DND-41 (cell line): ENCODE results near the gene DBNDD1.

Source experiments
- EZH2 ChIP-seq: IDR thresholded peaks from 3 replicates; pipeline ENCODE4 v1.6.1; 2012; ENCODE audit warnings: borderline replicate concordance, low read depth, mild to moderate bottlenecking, moderate library complexity, low read length, inconsistent platforms; ENCODE audit not compliant: severe bottlenecking
- TF ChIP-seq, protein P1 (sequence below): IDR thresholded peaks from 2 replicates; pipeline ENCODE4 v1.5.1; 2012; ENCODE audit warnings: borderline replicate concordance, low read length, moderate library complexity, mild to moderate bottlenecking; ENCODE audit not compliant: poor library complexity, severe bottlenecking; ENCODE audit errors: extremely low read depth

DNA sequence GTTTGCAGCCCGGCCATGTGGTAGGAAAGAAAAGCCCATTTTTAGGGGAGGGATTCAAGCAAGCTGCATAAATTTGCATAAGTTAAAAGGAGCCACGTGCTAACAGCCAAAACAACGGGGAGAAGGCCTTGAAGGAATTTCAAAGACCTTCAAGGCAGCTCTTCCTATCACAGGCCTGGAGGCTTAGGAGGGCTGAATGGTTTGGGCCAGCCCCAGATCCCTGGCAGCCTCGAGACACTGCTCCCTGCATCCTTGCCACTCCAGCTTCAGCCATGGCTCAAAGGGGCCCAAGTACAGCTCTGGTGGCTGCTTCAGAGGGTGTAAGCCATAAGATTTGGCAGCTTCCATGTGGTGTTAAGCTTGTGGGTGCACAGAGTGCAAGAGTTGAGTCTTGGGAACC lies 35.3 kb upstream of the DBNDD1 start:
- TF ChIP-seq, protein P1, sequence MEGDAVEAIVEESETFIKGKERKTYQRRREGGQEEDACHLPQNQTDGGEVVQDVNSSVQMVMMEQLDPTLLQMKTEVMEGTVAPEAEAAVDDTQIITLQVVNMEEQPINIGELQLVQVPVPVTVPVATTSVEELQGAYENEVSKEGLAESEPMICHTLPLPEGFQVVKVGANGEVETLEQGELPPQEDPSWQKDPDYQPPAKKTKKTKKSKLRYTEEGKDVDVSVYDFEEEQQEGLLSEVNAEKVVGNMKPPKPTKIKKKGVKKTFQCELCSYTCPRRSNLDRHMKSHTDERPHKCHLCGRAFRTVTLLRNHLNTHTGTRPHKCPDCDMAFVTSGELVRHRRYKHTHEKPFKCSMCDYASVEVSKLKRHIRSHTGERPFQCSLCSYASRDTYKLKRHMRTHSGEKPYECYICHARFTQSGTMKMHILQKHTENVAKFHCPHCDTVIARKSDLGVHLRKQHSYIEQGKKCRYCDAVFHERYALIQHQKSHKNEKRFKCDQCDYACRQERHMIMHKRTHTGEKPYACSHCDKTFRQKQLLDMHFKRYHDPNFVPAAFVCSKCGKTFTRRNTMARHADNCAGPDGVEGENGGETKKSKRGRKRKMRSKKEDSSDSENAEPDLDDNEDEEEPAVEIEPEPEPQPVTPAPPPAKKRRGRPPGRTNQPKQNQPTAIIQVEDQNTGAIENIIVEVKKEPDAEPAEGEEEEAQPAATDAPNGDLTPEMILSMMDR, result no peak
- no peak for TF ChIP-seq EZH2
